IPS DF 6.9 (cell line): ENCODE data around the gene OSBPL3.

Source experiments
- DNase-seq: peaks from one replicate; pipeline ENCODE4 v3.0.0-alpha.2; 2013; ENCODE audit warnings: low read depth, low spot score
- H3K27ac ChIP-seq: one replicate; pipeline ENCODE4 v1.5.1; 2013; ENCODE audit warnings: low read length, control low read depth
- H3K27me3 ChIP-seq: 2 replicates; pipeline ENCODE4 v1.6.1; 2013; ENCODE audit warnings: mild to moderate bottlenecking, low read length; ENCODE audit not compliant: control insufficient read depth, insufficient read depth
- H3K36me3 ChIP-seq: 2 replicates; pipeline ENCODE4 v1.6.1; 2013; ENCODE audit warnings: low read length; ENCODE audit not compliant: control insufficient read depth, insufficient read depth
- H3K4me1 ChIP-seq: 2 replicates; pipeline ENCODE4 v1.6.1; 2013; ENCODE audit warnings: low read length; ENCODE audit not compliant: control insufficient read depth, insufficient read depth
- H3K4me3 ChIP-seq: 2 replicates; pipeline ENCODE4 v1.5.1; 2013; ENCODE audit warnings: mild to moderate bottlenecking, low read length
- H3K9me3 ChIP-seq: 2 replicates; pipeline ENCODE4 v1.6.1; 2013; ENCODE audit warnings: low read length, inconsistent platforms; ENCODE audit not compliant: control insufficient read depth, insufficient read depth
- WGBS: extraction: QIAGEN DNeasy Blood & Tissue Kit; methylation state at CpG from one replicate; pipeline ENCODE4 v1.1.7; 2013; ENCODE audit warnings: mixed read lengths, missing lambda C conversion rate; ENCODE audit not compliant: insufficient read length, insufficient coverage; 5-methylcytosine and 5-hydroxymethylcytosine counted together

OSBPL3 gene

GRCh38 chr7:24981171-24981951 is 1.4 kb upstream of the OSBPL3 start:
- no CpG with 5 or more reads among the region's 52 CpGs for WGBS
- DNase-seq = no peak
- H3K27ac ChIP-seq = no peak overlapping the region
- peak overlapping the region; percentile 4; the same call in 1 of the 2 replicates for H3K4me3 ChIP-seq
- H3K9me3 ChIP-seq = no peaks in the 10 kb centered on the region
- no peaks in the 10 kb centered on the region for H3K36me3 ChIP-seq
- H3K27me3 ChIP-seq = peaks cover 12% of the 10 kb centered on the region
- H3K4me1 ChIP-seq = peaks cover 3% of the 10 kb centered on the region; the same call in 1 of the 2 replicates

GRCh38 chr7:24980534-24981170 is 674 bp upstream of the OSBPL3 start:
- DNase-seq = no peak
- H3K36me3 ChIP-seq = no peaks in the 10 kb centered on the region
- WGBS = no CpG with 5 or more reads among the region's 26 CpGs
- H3K4me1 ChIP-seq = peaks cover 3% of the 10 kb centered on the region; the same call in 1 of the 2 replicates
- H3K9me3 ChIP-seq = no peaks in the 10 kb centered on the region
- no peak overlapping the region for H3K27ac ChIP-seq
- peaks cover 12% of the 10 kb centered on the region for H3K27me3 ChIP-seq
- peak overlapping the region; percentile 45; the same call in 1 of the 2 replicates for H3K4me3 ChIP-seq

- H3K9me3 ChIP-seq = no peaks in the 10 kb centered on the region
- peaks cover 12% of the 10 kb centered on the region for H3K27me3 ChIP-seq
- no CpG with 5 or more reads among the region's 42 CpGs for WGBS
- peak overlapping the region; percentile 58; the same call in 1 of the 2 replicates for H3K4me3 ChIP-seq
- H3K4me1 ChIP-seq = peaks cover 3% of the 10 kb centered on the region; the same call in 1 of the 2 replicates
- no peaks in the 10 kb centered on the region for H3K36me3 ChIP-seq
- DNase-seq = no peak
- H3K27ac ChIP-seq = no peak overlapping the region
These were observed 512 bp downstream of the OSBPL3 start for GRCh38 chr7:24979470-24979862.

GRCh38 chr7:24978843-24979469 is 1.0 kb downstream of the OSBPL3 start:
- DNase-seq = no peak
- peaks cover 3% of the 10 kb centered on the region; the same call in 1 of the 2 replicates for H3K4me1 ChIP-seq
- no CpG with 5 or more reads among the region's 29 CpGs for WGBS
- no peak overlapping the region for H3K27ac ChIP-seq
- H3K9me3 ChIP-seq = no peaks in the 10 kb centered on the region
- no peaks in the 10 kb centered on the region for H3K36me3 ChIP-seq
- H3K27me3 ChIP-seq = peaks cover 12% of the 10 kb centered on the region
- peak overlapping the region; percentile 58; the same call in 1 of the 2 replicates for H3K4me3 ChIP-seq

- Histone ChIP-seq H3K27me3 (peaks cover 1% of the 10 kb centered on the region; the same call in 1 of the 2 replicates), H3K4me1 (peaks cover 3% of the 10 kb centered on the region; the same call in 1 of the 2 replicates), H3K4me3 (no peak overlapping the region), H3K9me3 (no peaks in the 10 kb centered on the region), H3K27ac (no peak overlapping the region), H3K36me3 (no peaks in the 10 kb centered on the region)
- WGBS = no CpG with 5 or more reads among the region's 4 CpGs
- DNase-seq = no peak
These were observed 4.2 kb downstream of the OSBPL3 start for GRCh38 chr7:24975644-24976260.

GRCh38 chr7:24975172-24975571 is 4.8 kb downstream of the OSBPL3 start:
- no peak overlapping the region for H3K4me3 ChIP-seq
- WGBS = no CpG with 5 or more reads among the region's 3 CpGs
- H3K4me1 ChIP-seq = peaks cover 3% of the 10 kb centered on the region; the same call in 1 of the 2 replicates
- no peaks in the 10 kb centered on the region for H3K36me3 ChIP-seq
- H3K27ac ChIP-seq = no peak overlapping the region
- no peak for DNase-seq
- no peaks in the 10 kb centered on the region for H3K9me3 ChIP-seq
- no peaks in the 10 kb centered on the region for H3K27me3 ChIP-seq

- Histone ChIP-seq H3K4me3 (no peak overlapping the region), H3K36me3 (no peaks in the 10 kb centered on the region), H3K4me1 (peaks cover 3% of the 10 kb centered on the region; the same call in 1 of the 2 replicates), H3K9me3 (no peaks in the 10 kb centered on the region), H3K27me3 (no peaks in the 10 kb centered on the region), H3K27ac (no peak overlapping the region)
- no CpG with 5 or more reads among the region's 15 CpGs for WGBS
- DNase-seq = no peak
These were observed 5.7 kb downstream of the OSBPL3 start for GRCh38 chr7:24974026-24974832.

GRCh38 chr7:24972991-24973390 is 7.0 kb downstream of the OSBPL3 start:
- Histone ChIP-seq H3K36me3 (no peaks in the 10 kb centered on the region), H3K27ac (no peak overlapping the region), H3K4me1 (no peaks in the 10 kb centered on the region), H3K4me3 (no peak overlapping the region), H3K9me3 (no peaks in the 10 kb centered on the region), H3K27me3 (no peaks in the 10 kb centered on the region)
- DNase-seq = no peak

- H3K36me3 ChIP-seq = no peaks in the 10 kb centered on the region
- no peak for DNase-seq
- WGBS = no CpG with 5 or more reads among the region's 1 CpG
- no peak overlapping the region for H3K4me3 ChIP-seq
- H3K27me3 ChIP-seq = no peaks in the 10 kb centered on the region
- H3K27ac ChIP-seq = no peak overlapping the region
- no peaks in the 10 kb centered on the region for H3K9me3 ChIP-seq
- H3K4me1 ChIP-seq = peaks cover under 1% of the 10 kb centered on the region; the same call in 1 of the 2 replicates
These were observed 7.9 kb downstream of the OSBPL3 start for GRCh38 chr7:24972166-24972477.
